ENCODE results near the gene C8G.
A peak's percentile ranks its signal among the peaks of the same experiment; 100 is the strongest.

The C8G gene

DNA sequence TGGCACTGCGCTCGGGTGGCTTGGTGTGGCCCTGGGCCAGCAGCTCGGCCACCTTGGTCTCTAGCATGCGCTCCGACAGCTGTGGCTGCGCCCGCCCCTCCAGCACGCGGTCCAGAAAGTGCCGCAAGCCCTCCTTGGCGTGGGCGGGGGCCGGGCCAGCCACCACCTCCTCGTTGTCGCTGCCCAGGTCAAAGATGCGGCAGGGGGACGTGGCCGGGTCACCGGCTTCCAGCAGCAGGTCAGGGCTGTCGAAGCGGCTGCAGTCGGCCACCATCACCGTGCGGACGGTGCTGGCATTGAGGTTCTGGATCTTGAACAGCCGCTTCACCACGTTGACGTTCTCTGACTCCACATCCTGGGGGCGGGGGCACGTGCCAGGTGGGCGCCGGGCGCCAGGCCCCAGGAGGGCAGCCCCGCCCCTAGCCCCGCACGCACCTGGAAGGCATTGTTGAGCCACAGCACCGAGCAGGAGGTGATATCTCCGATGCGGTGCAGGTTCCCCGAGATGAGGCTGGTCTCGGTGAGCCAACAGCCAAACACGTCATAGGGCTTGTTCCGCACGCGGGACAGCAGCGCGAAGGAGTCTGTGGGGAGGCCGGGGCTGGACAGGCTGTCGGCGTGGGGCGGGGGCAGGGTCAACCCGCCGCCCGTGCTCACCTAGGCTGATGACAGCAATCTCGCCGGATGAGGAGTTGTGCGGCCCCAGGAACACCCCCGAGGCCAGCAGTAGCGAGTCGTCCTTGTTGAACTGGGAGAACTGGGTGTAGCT lies 2.7 kb upstream of the C8G start:
- no peak for DNase-seq

DNA sequence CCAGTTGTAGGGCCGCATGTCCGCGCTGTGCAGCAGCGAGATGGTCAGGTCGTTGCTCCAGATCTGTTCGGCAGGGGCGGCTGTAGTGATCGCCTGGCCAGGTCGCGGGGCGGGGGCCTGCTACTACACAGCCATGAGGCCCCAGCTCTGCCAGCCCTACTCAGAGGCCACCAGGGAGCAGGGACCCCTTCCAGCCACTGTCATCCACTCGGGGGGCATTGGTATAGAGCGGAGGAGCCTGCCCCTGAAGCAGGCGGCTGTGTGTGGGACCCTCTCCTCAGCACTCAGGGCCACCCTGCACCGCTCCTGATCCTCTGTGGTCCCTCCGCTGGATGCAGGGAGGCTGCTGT lies 2.2 kb upstream of the C8G start:
- no peak for DNase-seq

GRCh38 chr9:136943291-136944211 lies 1.5 kb upstream of the C8G start:
- DNase-seq = no peak

- no peak for DNase-seq
These were observed 878 bp upstream of the C8G start for GRCh38 chr9:136944212-136944518.

- DNase-seq = no peak
These were observed 537 bp downstream of the C8G start for GRCh38 chr9:136945333-136946227.

DNA sequence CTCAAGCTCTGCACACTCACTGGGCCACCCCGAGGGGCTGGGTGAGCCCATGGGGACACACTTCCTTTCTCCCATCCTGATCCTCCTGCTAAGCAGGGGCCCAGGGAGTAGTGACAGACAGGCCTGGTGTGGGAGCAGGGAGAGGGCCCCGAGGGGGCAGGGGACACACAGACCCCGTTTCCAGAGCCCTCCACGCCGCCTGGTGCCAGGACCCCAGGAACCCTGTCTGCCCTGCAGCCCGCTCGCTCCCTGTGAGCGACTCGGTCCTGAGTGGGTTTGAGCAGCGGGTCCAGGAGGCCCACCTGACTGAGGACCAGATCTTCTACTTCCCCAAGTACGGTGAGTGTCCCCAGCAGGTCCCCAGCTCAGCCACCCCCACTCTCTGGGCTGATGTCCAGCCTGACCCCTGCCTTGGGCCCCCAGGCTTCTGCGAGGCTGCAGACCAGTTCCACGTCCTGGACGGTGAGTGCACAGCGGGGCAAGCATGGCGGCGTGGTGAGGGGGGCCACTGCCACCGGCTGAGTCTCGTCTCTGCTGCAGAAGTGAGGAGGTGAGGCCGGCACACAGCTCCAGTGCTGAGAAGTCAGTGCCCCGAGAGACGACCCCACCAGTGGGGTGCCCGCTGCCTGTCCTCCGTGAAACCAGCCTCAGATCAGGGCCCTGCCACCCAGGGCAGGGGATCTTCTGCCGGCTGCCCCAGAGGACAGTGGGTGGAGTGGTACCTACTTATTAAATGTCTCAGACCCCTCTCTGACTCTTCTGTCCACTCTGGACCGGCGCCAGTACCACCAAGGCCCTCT lies 1.4 kb downstream of the C8G start:
- DNase-seq = no peak

DNA sequence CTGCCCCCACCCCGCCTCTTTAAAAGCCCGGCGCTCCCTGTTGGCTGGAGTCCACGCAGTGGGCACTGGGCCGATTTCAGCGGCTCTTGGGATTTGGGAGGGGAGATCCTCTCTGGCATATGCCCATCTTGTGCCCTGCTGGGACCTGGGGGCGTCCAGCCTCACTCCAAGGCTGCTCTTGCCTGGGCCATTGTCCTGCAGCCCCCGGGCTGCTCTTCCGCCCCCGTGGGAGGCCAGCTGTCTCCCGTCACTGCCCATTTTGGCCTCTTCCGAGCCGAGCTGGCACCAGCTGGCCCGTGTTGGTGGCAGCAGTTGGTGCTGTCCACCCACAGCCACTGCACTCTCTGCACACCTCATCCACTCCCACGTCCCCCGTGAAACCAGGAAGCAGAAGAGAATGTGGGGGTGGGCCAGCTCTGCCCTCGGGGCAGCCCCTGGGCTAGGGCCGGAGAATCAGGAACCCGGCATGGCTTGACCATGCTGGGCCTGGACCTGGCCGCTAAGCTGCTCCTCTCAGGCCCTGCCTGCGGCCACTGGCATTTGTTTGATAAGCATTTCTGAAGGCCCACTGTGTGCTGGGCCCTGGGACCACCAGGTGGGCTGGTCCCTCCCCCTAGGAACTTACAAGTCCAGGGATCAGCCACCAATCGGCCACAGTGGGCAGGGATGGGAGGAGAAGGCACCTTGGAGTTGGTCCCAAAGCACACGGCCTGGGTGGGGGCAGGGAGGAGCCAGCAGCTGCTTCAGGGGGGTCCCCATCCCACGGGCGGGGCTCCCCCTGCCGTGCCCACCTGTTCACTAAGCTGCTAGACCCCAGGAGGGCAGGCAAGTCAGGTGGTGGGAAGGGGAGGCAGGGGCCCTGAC lies 2.2 kb downstream of the C8G start:
- no peak for DNase-seq

DNA sequence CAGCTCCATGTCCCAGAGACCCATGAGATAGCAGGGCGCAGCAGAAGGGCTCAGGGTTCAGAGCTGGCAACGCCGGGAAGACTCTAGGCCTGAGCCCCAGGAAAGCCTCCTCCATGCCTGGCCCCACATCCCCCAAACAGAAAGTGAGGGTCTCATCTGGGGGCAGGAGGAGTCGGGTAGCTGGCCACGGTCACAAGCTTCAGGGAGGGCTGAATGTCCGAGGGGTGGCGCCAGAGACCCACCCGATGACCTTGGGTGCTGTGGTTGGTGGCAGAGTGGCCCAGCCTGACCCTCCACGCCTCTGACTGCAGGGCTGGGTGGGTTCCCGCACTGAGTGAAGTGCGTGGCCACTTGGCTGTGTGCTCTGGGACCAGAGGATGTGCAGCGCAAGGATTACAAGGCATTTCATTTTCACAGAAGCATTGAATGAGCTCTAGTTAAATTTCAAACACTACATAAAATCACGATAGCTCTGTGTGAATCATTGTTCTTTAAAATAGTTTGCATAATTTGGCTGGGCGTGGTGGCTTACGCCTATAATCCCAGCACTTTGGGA lies 3.0 kb downstream of the C8G start:
- DNase-seq = peak; percentile 12

DNA sequence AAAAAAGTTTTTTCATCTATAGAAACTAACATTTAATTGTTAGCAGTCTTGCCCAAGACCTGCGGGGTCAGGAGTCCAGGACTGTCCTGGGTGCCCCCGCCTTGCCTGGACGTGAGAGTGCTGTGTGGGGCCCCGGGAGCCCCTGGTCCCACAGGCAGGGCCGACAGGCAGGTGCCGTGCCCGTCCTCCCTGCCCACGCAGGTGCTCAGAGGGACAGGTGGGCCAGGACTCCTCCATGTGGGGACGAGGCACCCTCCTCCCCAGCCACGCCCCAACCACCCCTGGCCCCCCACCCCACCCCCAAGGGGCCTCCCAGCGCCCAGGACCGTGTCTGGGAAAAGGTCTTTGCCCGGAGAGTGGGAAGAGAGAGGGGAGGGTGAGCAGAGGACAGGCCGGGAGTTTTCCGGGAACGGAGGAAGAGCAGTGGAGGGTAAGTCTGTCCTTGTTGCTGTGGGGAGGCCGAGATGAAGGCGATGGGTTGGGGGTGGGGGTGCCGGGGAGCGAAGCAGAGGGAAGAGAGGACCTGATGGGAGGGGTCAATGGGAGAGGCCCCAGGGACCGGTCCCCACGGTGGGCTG lies 4.3 kb downstream of the C8G start:
- DNase-seq = no peak

DNA sequence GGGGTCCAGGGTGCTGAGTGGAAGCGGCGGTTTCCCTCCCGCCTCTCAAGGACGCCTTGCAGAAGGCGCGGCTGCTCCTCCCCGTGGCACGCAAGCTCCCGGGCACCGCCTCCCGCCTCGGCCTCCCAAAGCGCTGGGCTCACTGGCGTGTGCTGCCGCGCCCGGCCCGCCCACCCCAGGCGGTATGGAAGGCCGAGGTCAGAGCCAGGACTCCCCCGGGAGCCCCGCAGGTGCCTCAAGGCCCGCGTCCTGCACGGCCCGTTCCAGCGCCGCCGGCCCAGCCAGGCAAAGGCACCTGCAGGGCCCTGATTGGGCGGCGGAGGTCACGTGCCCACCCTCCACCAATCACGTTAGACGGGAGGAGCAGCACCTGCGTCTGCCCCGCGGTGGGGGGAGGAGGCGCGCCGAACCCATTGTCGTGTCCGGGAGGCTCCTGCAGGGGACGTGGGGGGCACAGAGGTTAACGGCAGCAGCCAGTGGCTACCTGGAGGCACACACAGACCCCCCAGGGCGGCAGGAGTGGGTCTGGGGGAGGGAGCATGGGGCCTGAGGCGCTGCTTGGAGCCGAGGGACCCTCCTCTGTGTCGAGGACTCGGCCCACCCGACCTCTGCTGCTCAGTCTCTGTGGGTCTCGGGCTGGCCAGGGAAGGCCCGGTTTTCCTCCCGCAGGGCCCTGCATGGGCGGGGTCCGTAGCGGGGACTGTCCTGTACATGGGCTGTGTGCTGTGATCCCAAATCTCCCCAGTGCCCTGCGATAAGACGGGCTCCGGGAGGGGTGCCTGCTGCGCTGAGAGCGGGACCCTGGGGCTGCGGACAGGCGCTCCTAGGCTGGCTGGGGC lies 5.0 kb downstream of the C8G start:
- peak; percentile 96 for DNase-seq

DNA sequence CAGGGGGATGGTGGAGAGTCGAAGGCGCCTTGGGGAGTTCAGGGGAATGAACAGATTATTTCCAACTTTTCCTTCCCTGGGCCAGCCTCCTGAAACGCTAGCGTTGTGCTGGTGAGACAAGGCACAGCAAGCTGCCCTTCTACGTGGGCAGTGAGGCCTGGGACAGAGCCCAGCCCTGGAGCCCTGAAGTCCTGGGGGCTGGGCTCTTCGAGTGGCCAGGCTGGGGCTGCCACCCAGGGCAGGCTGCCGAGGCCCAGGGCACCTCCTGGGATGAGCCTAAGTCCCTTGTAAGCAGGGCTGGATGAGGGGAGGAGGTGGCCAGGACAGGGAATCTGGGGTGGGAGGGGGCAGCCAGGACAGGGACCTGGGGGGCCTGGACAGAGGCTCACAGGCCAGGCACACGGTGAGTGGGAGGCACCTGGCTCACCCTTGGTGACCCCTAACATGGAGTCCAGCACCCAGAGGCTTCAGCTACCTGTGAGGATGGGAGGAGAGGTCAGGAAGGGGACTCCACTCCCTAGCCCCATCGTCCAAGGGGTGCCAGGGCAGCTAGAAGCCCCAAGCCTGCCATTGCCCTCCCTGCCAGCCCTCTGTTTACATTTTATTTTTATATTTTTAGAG lies 5.7 kb downstream of the C8G start:
- no peak for DNase-seq

- DNase-seq = no peak
These were observed 6.7 kb downstream of the C8G start, which contains the start of gene LCN12 for GRCh38 chr9:136951541-136952320. LCN12 (plus strand) TSS chr9:136952273; CDS start chr9:136952328, 55 bp downstream.

- DNase-seq = no peak
These were observed 7.3 kb downstream of the C8G start for GRCh38 chr9:136952321-136952850.

DNA sequence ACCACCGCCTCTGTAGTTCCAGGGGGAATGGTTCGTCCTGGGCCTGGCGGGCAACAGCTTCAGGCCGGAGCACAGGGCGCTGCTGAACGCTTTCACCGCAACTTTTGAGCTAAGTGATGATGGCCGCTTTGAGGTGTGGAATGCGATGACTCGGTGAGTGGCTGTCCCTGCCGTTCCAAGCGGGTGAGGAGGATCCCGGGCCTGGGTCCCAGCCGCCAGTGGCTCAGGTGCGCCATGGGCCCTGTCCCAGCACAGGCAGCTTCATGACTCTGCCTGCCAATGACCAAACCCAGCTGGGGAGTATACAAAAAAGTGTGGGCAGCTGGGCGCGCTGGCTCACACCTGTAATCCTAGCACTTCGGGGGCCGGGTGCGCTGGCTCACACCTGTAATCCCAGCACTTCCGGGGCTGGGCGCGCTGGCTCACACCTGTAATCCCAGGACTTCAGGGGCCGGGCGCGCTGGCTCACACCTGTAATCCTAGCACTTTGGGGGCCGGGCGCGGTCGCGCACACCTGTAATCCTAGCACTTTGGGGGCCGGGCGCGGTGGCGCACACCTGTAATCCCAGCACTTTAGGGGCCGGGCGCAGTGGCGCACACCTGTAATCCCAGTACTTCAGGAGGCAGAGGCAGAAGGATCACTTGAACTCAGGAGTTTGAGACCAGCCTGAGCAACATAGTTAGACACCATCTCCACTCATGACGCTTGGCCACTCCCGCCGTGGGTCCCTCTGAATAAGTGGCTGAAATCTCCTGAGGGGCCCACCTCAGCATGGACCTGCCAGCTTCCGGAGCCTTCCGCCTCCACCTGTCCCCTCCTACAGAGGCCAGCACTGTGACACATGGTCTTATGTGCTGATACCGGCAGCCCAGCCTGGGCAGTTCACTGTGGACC lies 8.1 kb downstream of the C8G start:
- no peak for DNase-seq

GRCh38 chr9:136953771-136954269 lies 8.8 kb downstream of the C8G start:
- no peak for DNase-seq

DNA sequence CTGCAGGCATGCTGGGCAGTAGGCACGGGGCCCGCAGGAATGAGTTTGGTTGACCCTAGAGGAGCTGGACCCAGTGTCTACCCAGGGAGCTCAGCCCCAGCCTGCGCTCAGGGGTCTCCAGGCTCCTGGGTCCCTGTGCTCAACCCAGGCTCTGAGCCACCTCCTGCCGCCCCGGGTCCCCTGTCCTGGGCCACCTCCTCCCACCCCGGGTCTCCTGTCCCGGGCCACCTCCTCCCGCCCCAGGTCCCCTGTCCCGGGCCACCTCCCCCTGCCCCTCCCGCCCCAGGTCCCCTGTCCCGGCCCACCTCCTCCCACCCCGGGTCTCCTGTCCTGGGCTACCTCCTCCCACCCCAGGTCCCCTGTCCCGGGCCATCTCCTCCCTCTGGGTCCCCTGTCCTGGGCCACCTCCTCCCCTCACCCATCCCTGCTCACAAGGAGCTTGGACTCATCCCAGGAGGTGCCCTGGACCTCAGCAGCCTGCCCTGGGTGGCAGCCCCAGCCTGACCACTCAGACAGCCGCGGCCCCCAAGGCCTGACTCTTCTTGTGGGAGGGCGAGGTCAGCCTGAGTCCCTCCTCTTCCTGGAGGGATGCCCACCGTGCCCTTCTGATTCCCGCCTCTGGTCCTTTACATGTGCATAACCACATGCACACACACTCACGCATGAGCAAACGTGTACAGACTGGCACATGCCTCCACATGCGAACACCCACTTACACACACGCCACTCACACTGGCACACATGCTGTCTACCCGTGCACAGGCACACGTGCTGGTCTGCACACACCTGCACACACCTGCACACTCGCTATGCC lies 9.4 kb downstream of the C8G start:
- no peak for DNase-seq
